CD4-positive, alpha-beta T cell treated with Interleukin-10 for 1 hour (primary cell): ENCODE measurements around the gene CREB5.
"Not testable (repeated sequence)": the region's sequence is repeated elsewhere in the genome, so short reads cannot be mapped to it uniquely, and the experiment has no call there.

ENCODE experiments used
- DNase-seq: peaks from one replicate; pipeline ENCODE4 v3.0.0-alpha.2; 2020

The CREB5 gene

GRCh38 chr7:28517606-28518005 lies 105.3 kb downstream of the CREB5 start:
- no peak for DNase-seq

GRCh38 chr7:28520074-28521015 lies 108.0 kb downstream of the CREB5 start:
- no peak for DNase-seq

GRCh38 chr7:28524978-28525377 lies 112.7 kb downstream of the CREB5 start:
- DNase-seq = no peak

GRCh38 chr7:28528899-28529298 lies 116.6 kb downstream of the CREB5 start:
- no peak for DNase-seq

GRCh38 chr7:28529755-28530154 lies 117.4 kb downstream of the CREB5 start:
- no peak for DNase-seq

- DNase-seq = no peak
These were observed 118.0 kb downstream of the CREB5 start for GRCh38 chr7:28530175-28530802.

- DNase-seq = no peak
These were observed 118.5 kb downstream of the CREB5 start for GRCh38 chr7:28530803-28531175.

- no peak for DNase-seq
These were observed 119.0 kb downstream of the CREB5 start for GRCh38 chr7:28531291-28531690.

- no peak for DNase-seq
These were observed 119.9 kb downstream of the CREB5 start for GRCh38 chr7:28532181-28532580.

GRCh38 chr7:28533267-28533666 lies 120.9 kb downstream of the CREB5 start:
- no peak for DNase-seq

- no peak for DNase-seq
These were observed 121.6 kb downstream of the CREB5 start for GRCh38 chr7:28533731-28534531.

- DNase-seq = no peak
These were observed 123.9 kb downstream of the CREB5 start for GRCh38 chr7:28536259-28536658.

GRCh38 chr7:28539289-28539981 lies 127.1 kb downstream of the CREB5 start:
- no peak for DNase-seq

- DNase-seq = no peak
These were observed 130.1 kb downstream of the CREB5 start for GRCh38 chr7:28542410-28542809.

- no peak for DNase-seq
These were observed 132.3 kb downstream of the CREB5 start for GRCh38 chr7:28544453-28545117.

GRCh38 chr7:28546067-28546466 lies 133.7 kb downstream of the CREB5 start:
- DNase-seq = no peak

- DNase-seq = no peak
These were observed 134.8 kb downstream of the CREB5 start for GRCh38 chr7:28547115-28547514.

- DNase-seq = no peak
These were observed 136.1 kb downstream of the CREB5 start for GRCh38 chr7:28548416-28548815.

GRCh38 chr7:28549998-28550397 lies 137.7 kb downstream of the CREB5 start:
- no peak for DNase-seq

- DNase-seq = no peak
These were observed 138.4 kb downstream of the CREB5 start for GRCh38 chr7:28550580-28551186.

- DNase-seq = no peak
These were observed 139.0 kb downstream of the CREB5 start for GRCh38 chr7:28551331-28551730.

- DNase-seq = not testable (repeated sequence)
These were observed 139.4 kb downstream of the CREB5 start for GRCh38 chr7:28551766-28552165.
